IMR-90 (cell line): Measurements from ENCODE around the gene MPZL2.

Experiments used
- CTCF ChIP-seq: conservative IDR thresholded peaks from 2 replicates; pipeline ENCODE4 v1.5.1; 2012; ENCODE audit warnings: mild to moderate bottlenecking, low read depth, low read length, improper control_type of control experiment
- POLR2A ChIP-seq: IDR thresholded peaks from 2 replicates; pipeline ENCODE4 v1.6.1; 2012; ENCODE audit warnings: mild to moderate bottlenecking, low read depth, low read length
- RCOR1 ChIP-seq: IDR thresholded peaks from 2 replicates; pipeline ENCODE4 v1.6.1; 2012; ENCODE audit warnings: mild to moderate bottlenecking, low read length, improper control_type of control experiment; ENCODE audit not compliant: insufficient replicate concordance
- RFX5 ChIP-seq: IDR thresholded peaks from 2 replicates; pipeline ENCODE4 v1.8.0; 2012; ENCODE audit warnings: low read depth, mild to moderate bottlenecking, low read length, moderate library complexity

GRCh38 chr11:118267486-118267885, 3.4 kb upstream of the MPZL2 start:
- TF ChIP-seq RCOR1 = no peak
- TF ChIP-seq CTCF = no peak
- TF ChIP-seq POLR2A = no peak
- TF ChIP-seq RFX5 = no peak
